Neural cell (in vitro differentiated cells): ENCODE measurements around the gene ZNF607. TPM values are rescaled to one million over a fixed set of nuclear protein-coding genes. Genes with fewer than 3 reads are reported as not detected.
A peak's percentile ranks its signal among the peaks of the same experiment; 100 is the strongest.
"Not testable (repeated sequence)": the region's sequence is repeated elsewhere in the genome, so short reads cannot be mapped to it uniquely, and the experiment has no call there.

ENCODE experiments used
- H2AFZ ChIP-seq: fragments of 200-600, 300-800 bp; sonication (generic), shearing (Covaris generic); 2 replicates; pipeline ENCODE4 v1.6.0; 2014; ENCODE audit warnings: low read depth, mild to moderate bottlenecking, antibody characterized with exemption, low read length, moderate library complexity
- H3F3A ChIP-seq: fragments of 200-600 bp; shearing (Covaris generic); 2 replicates; pipeline ENCODE4 v1.6.1; 2016; ENCODE audit warnings: mild to moderate bottlenecking, moderate library complexity, mixed read lengths, antibody characterized with exemption, low read length; ENCODE audit not compliant: insufficient read depth, poor library complexity, severe bottlenecking
- H3K27ac ChIP-seq: fragments of 200-600, 300-800 bp; sonication (generic), shearing (Covaris generic); 2 replicates; pipeline ENCODE4 v1.5.1; 2014; ENCODE audit warnings: mild to moderate bottlenecking, low read length, moderate library complexity
- H3K27me3 ChIP-seq: fragments of 300-800, 200-600 bp; sonication (generic), shearing (Covaris generic); 2 replicates; pipeline ENCODE4 v1.6.0; 2014; ENCODE audit warnings: mild to moderate bottlenecking, low read depth, low read length, moderate library complexity; ENCODE audit not compliant: insufficient read depth
- H3K36me3 ChIP-seq: fragments of 300-800, 200-600 bp; sonication (generic), shearing (Covaris generic); 2 replicates; pipeline ENCODE4 v1.5.1; 2014; ENCODE audit warnings: mild to moderate bottlenecking, antibody characterized with exemption, low read length, moderate library complexity; ENCODE audit not compliant: insufficient read depth
- H3K4me2 ChIP-seq: fragments of 300-800, 200-600 bp; sonication (generic), shearing (Covaris generic); 2 replicates; pipeline ENCODE4 v1.6.0; 2014; ENCODE audit warnings: mild to moderate bottlenecking, low read length
- H3K4me3 ChIP-seq: fragments of 300-800, 200-600 bp; sonication (generic), shearing (Covaris generic); 2 replicates; pipeline ENCODE4 v1.5.1; 2014; ENCODE audit warnings: mild to moderate bottlenecking, low read length, moderate library complexity
- H3K79me2 ChIP-seq: fragments of 200-600 bp; shearing (Covaris generic); replicated peaks from 2 replicates; pipeline ENCODE4 v1.6.0; 2014; ENCODE audit warnings: mild to moderate bottlenecking, low read length, moderate library complexity; ENCODE audit not compliant: insufficient read depth
- H3K9ac ChIP-seq: fragments of 300-800, 200-600 bp; sonication (generic), shearing (Covaris generic); 2 replicates; pipeline ENCODE4 v1.6.1; 2016; ENCODE audit warnings: mild to moderate bottlenecking, low read length, mixed read lengths
- H3K9me2 ChIP-seq: fragments of 200-600 bp; shearing (Covaris generic); 2 replicates; pipeline ENCODE4 v1.6.1; 2016; ENCODE audit warnings: mild to moderate bottlenecking, low read length, mixed read lengths; ENCODE audit not compliant: insufficient read depth
- H3K9me3 ChIP-seq: fragments of 200-600, 300-800 bp; sonication (generic), shearing (Covaris generic); 2 replicates; pipeline ENCODE4 v1.6.1; 2016; ENCODE audit warnings: mild to moderate bottlenecking, mixed run types, low read length, moderate library complexity, mixed read lengths
- H4K20me1 ChIP-seq: fragments of 200-600 bp; shearing (Covaris generic); 2 replicates; pipeline ENCODE4 v1.6.1; 2016; ENCODE audit warnings: mild to moderate bottlenecking, mixed run types; ENCODE audit not compliant: insufficient read depth
- EP300 ChIP-seq: fragments of 450-650 bp; conservative IDR thresholded peaks from 2 replicates; pipeline ENCODE4 v1.6.1; 2014; ENCODE audit warnings: antibody characterized with exemption, mild to moderate bottlenecking, moderate library complexity; ENCODE audit not compliant: poor library complexity, severe bottlenecking
- EZH2 ChIP-seq: fragments of 200-600, 300-800 bp; shearing (Covaris generic), sonication (generic); IDR thresholded peaks from 2 replicates; pipeline ENCODE4 v1.6.1; 2014; ENCODE audit warnings: antibody characterized with exemption, low read length, borderline replicate concordance, mild to moderate bottlenecking; ENCODE audit not compliant: insufficient read depth, poor library complexity, severe bottlenecking
- MXI1 ChIP-seq: fragments of 450-650 bp; conservative IDR thresholded peaks from 2 replicates; pipeline ENCODE4 v1.6.1; 2014; ENCODE audit warnings: antibody characterized with exemption, mild to moderate bottlenecking; ENCODE audit not compliant: poor library complexity, severe bottlenecking
- POLR2AphosphoS5 ChIP-seq: IDR thresholded peaks from 2 replicates; pipeline ENCODE4 v1.6.1; 2012
- RAD21 ChIP-seq: fragments of 450-650 bp; conservative IDR thresholded peaks from 2 replicates; pipeline ENCODE4 v1.6.1; 2014; ENCODE audit warnings: antibody characterized with exemption, mild to moderate bottlenecking, moderate library complexity
- SMC3 ChIP-seq: fragments of 450-650 bp; conservative IDR thresholded peaks from 2 replicates; pipeline ENCODE4 v1.6.1; 2014; ENCODE audit warnings: antibody characterized with exemption, mild to moderate bottlenecking, moderate library complexity; ENCODE audit not compliant: poor library complexity
- TAF1 ChIP-seq: IDR thresholded peaks from 2 replicates; pipeline ENCODE4 v1.6.1; 2012; ENCODE audit warnings: low read depth
- polyA plus RNA-seq: library from polyadenylated mRNA; depleted of rRNA; stranded (reverse); fragments of >200 nt; gene quantifications from 2 replicates; pipeline ENCODE4 v1.2.3, GENCODE V29; 2014
- TF ChIP-seq, protein P1 (sequence below): fragments of 450-650 bp; IDR thresholded peaks from 2 replicates; pipeline ENCODE4 v1.5.1; 2014; ENCODE audit warnings: antibody characterized with exemption, mild to moderate bottlenecking, moderate library complexity; ENCODE audit not compliant: poor library complexity, severe bottlenecking
- TF ChIP-seq, protein P2 (sequence below): IDR thresholded peaks from 2 replicates; pipeline ENCODE4 v1.6.1; 2012; ENCODE audit warnings: borderline replicate concordance

The ZNF607 gene
- polyA plus RNA-seq, 1 donor from 2014 or later, result 13.4 TPM

DNA sequence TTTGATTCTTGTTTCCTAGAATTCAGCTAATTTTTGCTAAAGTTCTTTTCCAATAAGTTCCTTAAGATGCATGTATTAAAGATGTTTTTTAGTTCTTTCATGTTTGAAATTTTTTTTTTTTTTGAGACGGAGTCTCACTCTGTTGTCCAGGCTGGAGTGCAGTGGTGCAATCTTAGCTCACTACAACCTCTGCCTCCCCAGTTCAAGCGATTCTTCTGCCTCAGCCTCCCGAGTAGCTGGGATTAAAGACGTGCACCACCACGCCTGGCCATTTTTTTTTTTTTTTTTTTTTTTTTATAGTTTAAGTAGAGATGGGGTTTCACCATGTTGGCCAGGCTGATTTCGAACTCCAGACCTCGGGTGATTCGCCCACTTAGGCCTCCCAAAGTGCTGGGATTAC, 62.4 kb downstream of the ZNF607 start:
- not testable (repeated sequence) for H3K9ac ChIP-seq, H4K20me1 ChIP-seq, H3F3A ChIP-seq, H3K36me3 ChIP-seq, H3K9me2 ChIP-seq, H3K9me3 ChIP-seq, H2AFZ ChIP-seq, H3K27me3 ChIP-seq
- peak overlapping the region; percentile 80 for H3K4me3 ChIP-seq
- peaks cover 33% of the 10 kb centered on the region for H3K79me2 ChIP-seq
- H3K27ac ChIP-seq, result peak overlapping the region; percentile 99
- H3K4me2 ChIP-seq, result peak overlapping the region; percentile 67

DNA sequence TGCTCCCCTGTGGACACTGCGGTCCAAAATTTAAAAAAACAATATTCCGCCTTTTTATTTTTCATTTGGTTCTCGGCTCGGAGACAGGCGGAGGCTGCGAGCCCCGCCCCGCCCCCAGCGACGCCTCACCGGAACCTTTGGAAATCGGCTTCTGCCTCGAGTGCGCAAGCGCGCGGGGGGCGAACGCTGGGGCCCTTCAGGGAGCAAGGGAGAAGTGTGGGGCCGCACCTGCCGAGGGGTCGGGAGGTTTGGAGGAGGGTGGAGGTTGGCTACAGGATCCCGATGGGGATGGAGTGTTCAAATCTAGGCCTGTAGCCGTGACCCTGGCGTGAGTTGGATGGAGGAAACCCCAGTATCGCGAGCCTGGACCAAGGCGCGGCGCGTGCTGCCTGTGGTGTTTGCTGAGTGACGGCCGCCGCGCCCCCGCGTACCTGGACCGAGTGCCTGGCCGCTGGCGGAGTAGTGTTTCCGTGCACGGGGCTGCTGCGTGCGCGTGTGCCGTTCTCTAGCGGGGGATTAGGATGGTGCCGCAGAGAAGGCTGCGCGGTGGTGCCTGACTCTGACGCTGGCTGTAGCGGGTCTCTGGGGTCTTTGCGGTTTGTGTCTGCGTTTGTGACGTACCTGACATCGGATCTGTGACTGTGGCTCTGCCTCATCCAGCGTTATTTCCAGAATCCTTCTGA, 63.7 kb downstream of the ZNF607 start:
- Histone ChIP-seq H3K4me3 (peak overlapping the region; percentile 80), H3F3A (peaks cover 5% of the 10 kb centered on the region), H3K9me3 (peaks cover 2% of the 10 kb centered on the region), H4K20me1 (no peaks in the 10 kb centered on the region), H3K36me3 (no peaks in the 10 kb centered on the region), H3K79me2 (peaks cover 47% of the 10 kb centered on the region), H3K4me2 (peak overlapping the region; percentile 67), H3K9me2 (no peaks in the 10 kb centered on the region), H3K27me3 (no peaks in the 10 kb centered on the region), H3K9ac (peak overlapping the region; percentile 95), H3K27ac (peak overlapping the region; percentile 99), H2AFZ (peak overlapping the region; percentile 75)
- TF ChIP-seq MXI1 (peak; percentile 80), POLR2AphosphoS5 (peak; percentile 94), SMC3 (peak; percentile 55), RAD21 (no peak), EZH2 (no peak), EP300 (peak; percentile 83), TAF1 (peak; percentile 94)
- TF ChIP-seq, protein P1, sequence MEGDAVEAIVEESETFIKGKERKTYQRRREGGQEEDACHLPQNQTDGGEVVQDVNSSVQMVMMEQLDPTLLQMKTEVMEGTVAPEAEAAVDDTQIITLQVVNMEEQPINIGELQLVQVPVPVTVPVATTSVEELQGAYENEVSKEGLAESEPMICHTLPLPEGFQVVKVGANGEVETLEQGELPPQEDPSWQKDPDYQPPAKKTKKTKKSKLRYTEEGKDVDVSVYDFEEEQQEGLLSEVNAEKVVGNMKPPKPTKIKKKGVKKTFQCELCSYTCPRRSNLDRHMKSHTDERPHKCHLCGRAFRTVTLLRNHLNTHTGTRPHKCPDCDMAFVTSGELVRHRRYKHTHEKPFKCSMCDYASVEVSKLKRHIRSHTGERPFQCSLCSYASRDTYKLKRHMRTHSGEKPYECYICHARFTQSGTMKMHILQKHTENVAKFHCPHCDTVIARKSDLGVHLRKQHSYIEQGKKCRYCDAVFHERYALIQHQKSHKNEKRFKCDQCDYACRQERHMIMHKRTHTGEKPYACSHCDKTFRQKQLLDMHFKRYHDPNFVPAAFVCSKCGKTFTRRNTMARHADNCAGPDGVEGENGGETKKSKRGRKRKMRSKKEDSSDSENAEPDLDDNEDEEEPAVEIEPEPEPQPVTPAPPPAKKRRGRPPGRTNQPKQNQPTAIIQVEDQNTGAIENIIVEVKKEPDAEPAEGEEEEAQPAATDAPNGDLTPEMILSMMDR, result peak; percentile 47
- TF ChIP-seq, protein P2, sequence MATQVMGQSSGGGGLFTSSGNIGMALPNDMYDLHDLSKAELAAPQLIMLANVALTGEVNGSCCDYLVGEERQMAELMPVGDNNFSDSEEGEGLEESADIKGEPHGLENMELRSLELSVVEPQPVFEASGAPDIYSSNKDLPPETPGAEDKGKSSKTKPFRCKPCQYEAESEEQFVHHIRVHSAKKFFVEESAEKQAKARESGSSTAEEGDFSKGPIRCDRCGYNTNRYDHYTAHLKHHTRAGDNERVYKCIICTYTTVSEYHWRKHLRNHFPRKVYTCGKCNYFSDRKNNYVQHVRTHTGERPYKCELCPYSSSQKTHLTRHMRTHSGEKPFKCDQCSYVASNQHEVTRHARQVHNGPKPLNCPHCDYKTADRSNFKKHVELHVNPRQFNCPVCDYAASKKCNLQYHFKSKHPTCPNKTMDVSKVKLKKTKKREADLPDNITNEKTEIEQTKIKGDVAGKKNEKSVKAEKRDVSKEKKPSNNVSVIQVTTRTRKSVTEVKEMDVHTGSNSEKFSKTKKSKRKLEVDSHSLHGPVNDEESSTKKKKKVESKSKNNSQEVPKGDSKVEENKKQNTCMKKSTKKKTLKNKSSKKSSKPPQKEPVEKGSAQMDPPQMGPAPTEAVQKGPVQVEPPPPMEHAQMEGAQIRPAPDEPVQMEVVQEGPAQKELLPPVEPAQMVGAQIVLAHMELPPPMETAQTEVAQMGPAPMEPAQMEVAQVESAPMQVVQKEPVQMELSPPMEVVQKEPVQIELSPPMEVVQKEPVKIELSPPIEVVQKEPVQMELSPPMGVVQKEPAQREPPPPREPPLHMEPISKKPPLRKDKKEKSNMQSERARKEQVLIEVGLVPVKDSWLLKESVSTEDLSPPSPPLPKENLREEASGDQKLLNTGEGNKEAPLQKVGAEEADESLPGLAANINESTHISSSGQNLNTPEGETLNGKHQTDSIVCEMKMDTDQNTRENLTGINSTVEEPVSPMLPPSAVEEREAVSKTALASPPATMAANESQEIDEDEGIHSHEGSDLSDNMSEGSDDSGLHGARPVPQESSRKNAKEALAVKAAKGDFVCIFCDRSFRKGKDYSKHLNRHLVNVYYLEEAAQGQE, result peak; percentile 88

DNA sequence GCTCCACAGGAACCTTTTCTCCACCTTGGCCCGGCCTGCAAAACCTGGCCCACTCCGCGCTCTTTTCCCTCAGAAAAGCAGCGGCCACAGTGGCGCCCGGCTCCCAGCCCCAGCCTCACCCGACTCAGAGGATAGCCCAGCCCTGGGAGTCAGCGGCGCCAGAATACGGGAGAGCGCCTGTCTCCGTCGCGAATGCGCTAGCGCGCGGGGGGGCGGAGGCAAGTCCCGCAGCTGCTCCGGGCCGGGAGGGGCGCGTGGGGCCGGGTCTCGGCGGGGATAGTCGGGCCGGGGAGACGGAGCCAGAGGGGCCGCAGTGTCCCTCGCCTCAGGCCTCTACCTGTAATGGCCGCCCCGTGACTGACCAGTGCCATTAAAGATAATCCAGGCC, 64.3 kb downstream of the ZNF607 start, which contains the start of gene ZFP30:
ZFP30 (minus strand) TSS at position 165 of the 388 bp plus-strand sequence. CDS start 7,643 bp downstream, outside the sequence.
- Histone ChIP-seq H3F3A (peaks cover 5% of the 10 kb centered on the region), H3K4me3 (peak within 1 kb of the TSS; percentile 80), H2AFZ (peak within 1 kb of the TSS; percentile 75), H3K9me2 (no peaks in the 10 kb centered on the region), H3K9ac (peak within 1 kb of the TSS; percentile 95), H3K27me3 (no peaks in the 10 kb centered on the region), H3K9me3 (peaks cover 2% of the 10 kb centered on the region), H3K36me3 (no peaks in the 10 kb centered on the region), H3K79me2 (peaks cover 52% of the 10 kb centered on the region), H3K27ac (peak within 1 kb of the TSS; percentile 99), H3K4me2 (peak within 1 kb of the TSS; percentile 85), H4K20me1 (no peaks in the 10 kb centered on the region)
- TF ChIP-seq POLR2AphosphoS5, result peak; percentile 93
- no peak for TF ChIP-seq RAD21
- TF ChIP-seq TAF1, result no peak
- TF ChIP-seq, protein P2, result peak; percentile 17
- peak; percentile 15 for TF ChIP-seq MXI1
- TF ChIP-seq, protein P1, result no peak
- TF ChIP-seq EZH2, result no peak
